OCI-M2 (cell line): ENCODE results near the gene PITPNC1.
"Not testable (repeated sequence)": the region's sequence is repeated elsewhere in the genome, so short reads cannot be mapped to it uniquely, and the experiment has no call there.

Experiments used
- DNase-seq: peaks from one replicate; lab custom pipeline; 2025; ENCODE audit not compliant: unreplicated experiment; lab: John Stamatoyannopoulos, UW

PITPNC1 gene

DNA sequence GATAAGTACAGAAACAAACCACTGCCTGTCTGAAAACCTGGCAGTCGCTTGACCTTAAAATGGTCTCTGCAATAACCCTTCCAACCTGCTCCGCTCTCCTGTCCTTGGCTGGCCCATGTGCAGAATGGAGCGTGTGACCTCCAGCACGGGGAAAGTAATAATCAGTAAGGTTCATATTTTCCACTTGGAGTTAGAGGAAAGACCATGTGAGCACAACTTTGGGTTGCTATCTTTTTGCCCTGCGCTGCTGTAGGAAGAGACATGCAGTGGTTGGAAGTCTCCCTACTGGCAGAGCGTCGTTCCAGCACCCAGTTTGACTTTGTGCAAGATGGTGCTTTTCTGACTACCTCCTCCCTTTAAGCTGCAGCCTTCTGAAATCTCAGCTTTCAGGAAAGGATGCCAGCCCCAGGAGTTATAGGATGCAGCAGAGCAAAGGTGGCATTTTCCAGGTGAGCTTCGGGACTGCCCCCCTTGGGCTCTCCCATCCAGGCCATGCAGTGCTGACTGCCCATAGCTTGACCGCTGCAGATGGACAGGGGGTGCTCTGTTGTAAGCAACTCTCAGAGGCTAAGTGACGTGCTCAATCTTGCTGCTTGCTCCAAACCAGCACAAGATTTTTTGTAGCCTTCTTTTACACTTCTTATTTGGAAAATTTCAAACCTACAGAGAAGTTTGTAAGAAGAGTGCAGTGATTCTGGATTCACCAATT is 230.0 kb downstream of the PITPNC1 start:
- no peak for DNase-seq

DNA sequence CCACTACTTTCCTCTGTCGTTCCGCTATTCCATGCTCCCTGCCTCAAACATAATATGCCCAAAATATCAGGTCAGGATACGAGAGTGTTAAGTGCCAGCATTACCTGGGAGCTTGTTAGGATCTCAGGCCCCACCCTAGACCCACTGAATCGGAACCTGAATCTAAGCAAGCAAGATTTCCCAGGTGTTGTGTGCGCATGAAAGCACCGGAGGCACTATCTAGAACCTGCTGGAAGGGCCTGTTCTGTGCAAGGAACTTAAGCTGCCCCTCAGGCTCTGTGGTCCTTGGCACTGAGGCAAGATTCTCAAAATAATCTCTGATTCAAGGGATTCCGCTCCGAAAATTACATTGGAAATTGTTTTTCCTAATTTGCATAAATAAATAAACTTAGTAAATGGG is 233.0 kb downstream of the PITPNC1 start:
- DNase-seq = no peak

GRCh38 chr17:67613961-67614360 is 236.9 kb downstream of the PITPNC1 start:
- DNase-seq = no peak

GRCh38 chr17:67615011-67615561 is 238.0 kb downstream of the PITPNC1 start:
- no peak for DNase-seq

DNA sequence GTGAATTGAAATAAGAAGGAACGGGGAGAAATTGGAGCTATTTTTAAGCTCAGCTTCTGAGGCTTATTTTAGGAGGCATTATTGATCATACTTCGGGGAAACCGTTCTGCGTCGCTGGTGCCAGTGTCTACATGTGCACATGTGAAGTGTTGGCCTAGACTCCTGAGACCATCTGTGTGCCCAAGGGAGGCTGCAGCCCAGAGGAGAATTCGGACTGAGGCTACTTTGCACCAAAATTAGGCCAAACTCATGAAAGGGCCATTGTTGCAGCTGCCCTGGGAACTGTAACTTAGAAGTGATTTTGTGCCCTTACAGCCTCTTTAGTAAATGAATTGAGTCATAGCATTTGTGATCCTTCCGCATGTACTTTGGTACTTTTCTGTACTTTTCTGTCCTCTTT is 238.7 kb downstream of the PITPNC1 start:
- no peak for DNase-seq

DNA sequence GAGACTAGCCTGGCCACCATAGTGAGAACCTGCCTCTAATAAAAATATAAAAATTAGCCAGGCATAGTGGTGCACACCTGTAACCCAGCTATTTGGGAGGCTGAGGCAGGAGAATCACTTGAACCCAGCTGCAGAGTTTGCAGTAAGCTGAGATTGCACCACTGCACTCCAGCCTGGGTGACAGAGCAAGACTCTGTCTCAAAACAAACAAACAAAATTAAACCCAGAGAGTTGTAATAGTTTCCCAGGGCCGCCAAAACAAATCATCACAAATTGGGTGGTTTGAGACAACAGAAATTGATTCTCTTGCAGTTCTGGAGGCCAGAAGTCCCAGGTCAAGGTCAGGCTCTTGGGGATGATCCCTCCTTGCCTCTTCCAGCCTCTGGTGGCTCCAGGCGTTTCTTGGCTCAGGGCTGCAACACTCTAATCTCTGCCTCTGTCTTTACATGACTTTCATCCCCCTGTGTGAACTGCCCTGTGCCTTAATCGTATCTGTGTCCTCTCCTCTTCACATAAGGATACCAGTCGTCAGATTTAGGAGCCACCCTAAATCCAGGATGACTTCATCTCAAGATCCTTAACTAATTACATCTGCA is 240.3 kb downstream of the PITPNC1 start:
- no peak for DNase-seq

- no peak for DNase-seq
These were observed 242.5 kb downstream of the PITPNC1 start for GRCh38 chr17:67619555-67619954.

GRCh38 chr17:67620088-67620487 is 243.0 kb downstream of the PITPNC1 start:
- DNase-seq = no peak

DNA sequence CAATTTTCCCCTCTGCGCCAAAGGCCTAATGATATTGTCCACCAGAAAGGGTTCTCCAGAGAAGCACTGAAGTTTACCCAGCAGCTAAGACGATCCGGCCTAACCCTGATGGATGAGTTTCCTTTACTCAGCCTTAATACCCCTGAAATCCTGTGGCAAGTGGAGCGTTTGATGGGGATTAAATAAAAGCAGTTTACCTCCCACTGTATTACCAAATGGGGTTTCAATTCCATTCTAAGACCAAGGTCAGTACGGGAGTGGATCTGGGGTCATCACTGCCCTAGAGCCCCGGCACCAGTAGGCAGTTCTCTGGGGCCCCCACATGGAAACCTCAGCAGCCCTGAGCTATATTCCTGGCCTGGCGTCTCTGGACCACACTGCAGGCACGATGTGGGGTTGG is 243.6 kb downstream of the PITPNC1 start:
- no peak for DNase-seq

DNA sequence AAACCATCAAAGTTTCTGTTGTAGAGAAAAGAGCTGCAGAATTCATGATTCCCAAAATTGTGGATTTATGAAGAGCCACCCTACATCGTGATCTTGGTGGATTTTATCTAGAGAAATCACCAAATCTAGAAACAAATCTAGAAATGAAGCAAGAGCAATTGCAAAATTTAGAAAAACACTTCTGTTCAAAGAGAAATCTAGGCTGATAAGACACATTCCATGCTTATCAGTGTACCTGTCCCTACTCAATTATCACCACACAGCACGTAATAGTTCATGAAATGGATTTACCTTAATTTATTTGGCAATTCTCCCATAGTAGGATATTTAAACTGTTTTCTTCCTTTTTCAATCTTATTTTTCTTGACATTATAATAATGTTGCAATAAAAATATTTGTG is 246.7 kb downstream of the PITPNC1 start:
- no peak for DNase-seq

DNA sequence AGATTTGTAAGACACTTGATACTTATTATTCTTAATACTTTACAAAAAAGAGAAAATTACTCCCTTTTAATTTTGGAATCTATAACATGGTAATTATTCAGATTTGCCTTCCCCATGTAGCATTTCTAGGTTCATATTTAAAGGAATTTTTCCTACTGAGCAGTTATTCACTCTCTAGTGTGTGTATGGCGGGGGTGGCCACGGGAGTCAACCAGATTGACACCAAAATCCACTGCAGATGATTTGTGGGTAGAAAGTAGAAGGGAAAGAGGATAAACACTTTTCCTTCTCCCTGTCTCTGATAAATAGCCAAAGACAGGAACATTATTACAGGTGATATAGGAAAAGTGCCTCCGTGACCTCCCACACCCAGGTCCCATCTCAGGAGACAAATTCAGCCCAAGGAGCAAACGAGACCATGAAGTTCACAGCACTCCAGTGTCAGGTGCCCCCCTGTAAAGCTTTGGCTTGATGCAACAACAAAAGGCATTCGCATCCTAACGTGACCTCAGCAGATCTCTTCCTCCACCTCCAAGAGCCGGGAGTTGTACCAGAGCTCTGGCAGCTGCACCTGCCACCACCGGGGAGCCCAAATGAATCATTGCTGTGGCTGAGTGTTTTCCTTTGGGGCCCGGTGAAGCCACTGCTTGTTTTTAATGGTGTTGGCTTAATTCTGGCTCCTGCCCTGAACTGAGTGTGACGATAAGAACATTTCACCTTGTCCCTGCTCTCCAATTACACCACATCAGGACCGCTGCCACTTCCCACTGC is 248.0 kb downstream of the PITPNC1 start:
- DNase-seq = no peak

DNA sequence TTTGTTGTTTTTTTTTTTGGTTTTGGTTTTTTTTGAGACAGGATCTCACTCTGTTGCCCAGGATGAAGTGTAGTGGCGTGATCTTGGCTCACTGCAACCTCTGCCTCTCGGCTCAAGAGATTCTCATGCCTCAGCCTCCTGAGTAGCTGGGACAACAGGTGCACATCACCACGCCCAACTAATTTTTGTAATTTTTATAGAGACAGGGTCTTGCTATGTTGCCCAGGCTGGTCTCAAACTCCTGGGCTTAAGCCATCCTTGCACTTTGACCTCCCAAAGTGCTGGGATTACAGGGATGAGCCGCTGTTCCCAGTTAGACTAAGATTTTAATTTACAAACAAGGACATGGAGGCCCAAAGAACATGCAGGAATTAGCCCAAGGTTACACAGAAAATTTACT is 248.9 kb downstream of the PITPNC1 start:
- DNase-seq = no peak

DNA sequence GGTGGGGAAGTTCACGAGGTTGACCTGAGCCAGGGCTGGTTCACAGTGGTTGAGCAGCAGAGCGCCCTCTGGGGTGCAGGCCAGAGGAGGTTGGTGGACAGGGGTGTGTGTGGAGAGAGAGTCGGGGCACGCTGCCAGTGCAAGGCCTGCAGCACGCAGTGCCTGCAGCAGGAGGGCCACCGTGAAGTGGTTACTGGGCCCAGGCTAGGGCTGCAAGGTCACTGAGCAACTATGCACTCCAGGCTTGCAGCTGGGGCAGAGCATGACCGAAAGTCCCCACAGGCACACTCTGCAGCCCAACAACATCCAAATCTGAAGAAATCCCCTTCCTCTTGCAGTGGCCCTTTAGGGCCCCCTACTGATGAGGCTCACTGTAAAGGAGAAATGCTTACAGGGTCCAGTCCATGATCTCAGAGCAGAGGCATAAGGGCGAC is 251.5 kb downstream of the PITPNC1 start:
- DNase-seq = no peak

DNA sequence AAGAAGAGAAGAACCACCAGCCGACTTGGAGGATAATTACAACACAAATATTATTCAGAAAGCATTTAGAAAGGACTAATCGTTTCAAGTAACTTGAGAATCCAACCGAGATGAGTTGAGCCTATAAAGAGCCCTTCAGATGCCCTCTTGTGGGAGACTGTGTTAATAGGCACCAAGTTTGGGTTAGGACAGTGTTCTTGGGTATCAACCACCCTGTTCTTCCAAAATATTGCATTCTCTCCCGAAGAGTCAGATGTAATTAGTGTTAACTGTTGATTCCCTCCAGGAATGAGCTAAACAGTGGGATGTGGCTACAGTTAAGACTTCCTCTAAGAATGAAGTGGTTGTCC is 252.9 kb downstream of the PITPNC1 start:
- no peak for DNase-seq

GRCh38 chr17:67630836-67631235 is 253.8 kb downstream of the PITPNC1 start:
- DNase-seq = not testable (repeated sequence)

DNA sequence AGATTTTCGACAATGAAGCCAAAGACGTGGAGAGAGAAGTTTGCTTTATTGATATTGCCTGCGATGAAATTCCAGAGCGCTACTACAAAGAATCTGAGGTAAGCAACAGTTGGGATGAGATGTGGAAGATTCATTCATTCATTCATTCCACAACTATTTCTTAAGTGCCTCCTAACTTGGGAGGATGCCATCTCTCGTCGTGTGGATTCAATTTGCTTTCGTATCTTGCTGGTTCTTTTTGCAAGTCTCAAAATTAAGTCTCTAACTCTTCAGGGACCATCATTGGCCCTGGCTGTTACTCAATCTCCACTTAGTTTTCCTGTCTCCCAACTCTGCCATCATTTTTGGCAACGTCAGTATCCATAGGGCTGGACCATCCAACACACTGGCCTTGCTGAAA is 255.1 kb downstream of the PITPNC1 start:
- no peak for DNase-seq

GRCh38 chr17:67633751-67634211 is 256.7 kb downstream of the PITPNC1 start:
- DNase-seq = no peak

- DNase-seq = no peak
These were observed 258.6 kb downstream of the PITPNC1 start for GRCh38 chr17:67635681-67636080.

GRCh38 chr17:67636312-67636711 is 259.2 kb downstream of the PITPNC1 start:
- no peak for DNase-seq

GRCh38 chr17:67636834-67637520 is 259.9 kb downstream of the PITPNC1 start:
- no peak for DNase-seq

- no peak for DNase-seq
These were observed 261.0 kb downstream of the PITPNC1 start for GRCh38 chr17:67637901-67638641.
